SK-N-SH treated with all-trans-retinoic acid at 6 μM for 48 hours (cell line): Measurements from ENCODE around the gene ZNF155.

Experiments
- ESRRG ChIP-seq: fragments of 250-450 bp; sonication (Bioruptor Pico); IDR thresholded peaks from 2 replicates; pipeline ENCODE4 v1.6.1; 2021; ENCODE audit warnings: mild to moderate bottlenecking
- PATZ1 ChIP-seq: fragments of 250-450 bp; sonication (Bioruptor Pico); IDR thresholded peaks from 2 replicates; pipeline ENCODE4 v1.8.0; 2020; ENCODE audit warnings: mild to moderate bottlenecking, moderate library complexity, borderline replicate concordance
- POU6F1 ChIP-seq: fragments of 250-450 bp; sonication (Bioruptor Pico); IDR thresholded peaks from 2 replicates; pipeline ENCODE4 v1.8.0; 2021; ENCODE audit warnings: low read depth, mild to moderate bottlenecking, moderate library complexity, borderline replicate concordance
- SNAI2 ChIP-seq: fragments of 250-450 bp; sonication (Bioruptor Pico); IDR thresholded peaks from 2 replicates; pipeline ENCODE4 v1.5.0; 2020; ENCODE audit warnings: mild to moderate bottlenecking, moderate library complexity
- TCF4 ChIP-seq: fragments of 250-450 bp; sonication (Bioruptor Pico); IDR thresholded peaks from 2 replicates; pipeline ENCODE4 v1.8.0; 2021; ENCODE audit warnings: mild to moderate bottlenecking, moderate library complexity, borderline replicate concordance
- TOX ChIP-seq: fragments of 250-450 bp; sonication (Bioruptor Pico); IDR thresholded peaks from 2 replicates; pipeline ENCODE4 v1.8.0; 2021; ENCODE audit warnings: mild to moderate bottlenecking, moderate library complexity, borderline replicate concordance

GRCh38 chr19:44002566-44003460, 18.8 kb downstream of the ZNF155 start, which contains the start of gene ZNF230:
- TF ChIP-seq SNAI2 (CRISPR knock-in tag) (no peak), TOX (no peak), ESRRG (CRISPR knock-in tag) (no peak), TCF4 (CRISPR knock-in tag) (no peak), POU6F1 (CRISPR knock-in tag) (no peak), PATZ1 (CRISPR knock-in tag) (no peak)
